IMR-90 (cell line): ENCODE data around the gene RAD51C. TPM values are rescaled to one million over a fixed set of nuclear protein-coding genes. Genes with fewer than 3 reads are reported as not detected.

Experiments used
- ATAC-seq: fragments of 200-7000 bp; cut with Tn5 transposase; 2 replicates; pipeline ENCODE4 v1.9.1; 2020; ENCODE audit warnings: low read depth, mild to moderate bottlenecking, moderate library complexity
- BruUV-seq: library from RNA; stranded (reverse); fragments of 400-500 nt; replicated peaks from 2 replicates; lab custom pipeline; 2021; lab: Mats Ljungman, UMichigan
- CTCF ChIA-PET: fragments of 300-600 bp; formaldehyde crosslinking; extraction: SDS; loops from one replicate; lab custom pipeline; 2021; ENCODE audit warnings: antibody characterized with exemption; lab: Yijun Ruan, JAX
- POLR2A ChIA-PET: fragments of 300-600 bp; sonication (Branson Sonifier 250); formaldehyde crosslinking; loops from one replicate; lab custom pipeline; 2022; ENCODE audit warnings: antibody characterized with exemption; ENCODE audit not compliant: unreplicated experiment; lab: Charles Lee
- DNase-seq: peaks from one replicate; pipeline ENCODE4 v3.0.0; 2013
- H2AFZ ChIP-seq: replicated peaks from 2 replicates; pipeline ENCODE3; 2013; ENCODE audit warnings: low read length, mild to moderate bottlenecking; ENCODE audit not compliant: poor library complexity
- H2AK5ac ChIP-seq: 2 replicates; pipeline ENCODE4 v1.6.1; 2013; ENCODE audit warnings: low read depth, low read length, inconsistent platforms
- H2AK9ac ChIP-seq: replicated peaks from 2 replicates; pipeline ENCODE3; 2013; ENCODE audit warnings: mild to moderate bottlenecking, low read depth, low read length, moderate library complexity; ENCODE audit not compliant: poor library complexity
- H2BK120ac ChIP-seq: 2 replicates; pipeline ENCODE4 v1.6.1; 2013; ENCODE audit warnings: low read depth, low read length, inconsistent platforms
- H2BK15ac ChIP-seq: 3 replicates; pipeline ENCODE4 v1.6.1; 2013; ENCODE audit warnings: low read depth, low read length, inconsistent platforms
- H2BK20ac ChIP-seq: 2 replicates; pipeline ENCODE4 v1.6.1; 2013; ENCODE audit warnings: low read depth, mild to moderate bottlenecking, inconsistent platforms, low read length, moderate library complexity
- H2BK5ac ChIP-seq: 2 replicates; pipeline ENCODE4 v1.6.1; 2013; ENCODE audit warnings: mild to moderate bottlenecking, low read depth, low read length, inconsistent platforms; ENCODE audit not compliant: poor library complexity, severe bottlenecking
- H3K14ac ChIP-seq: replicated peaks from 2 replicates; pipeline ENCODE4 v1.6.1; 2013; ENCODE audit warnings: low read depth, low read length, inconsistent platforms
- H3K18ac ChIP-seq: 2 replicates; pipeline ENCODE4 v1.6.1; 2013; ENCODE audit warnings: low read depth, low read length, control low read depth
- H3K23ac ChIP-seq: 2 replicates; pipeline ENCODE4 v1.6.1; 2013; ENCODE audit warnings: low read depth, low read length, inconsistent platforms
- H3K27ac ChIP-seq: 2 replicates; pipeline ENCODE4 v1.5.1; 2013; ENCODE audit warnings: mild to moderate bottlenecking, control low read depth, low read length; ENCODE audit not compliant: insufficient read depth
- H3K27me3 ChIP-seq: 2 replicates; pipeline ENCODE4 v1.6.1; 2013; ENCODE audit warnings: low read length; ENCODE audit not compliant: control insufficient read depth, insufficient read depth
- H3K36me3 ChIP-seq: 2 replicates; pipeline ENCODE4 v1.6.1; 2013; ENCODE audit warnings: low read length, mixed read lengths; ENCODE audit not compliant: control insufficient read depth, insufficient read depth
- H3K4ac ChIP-seq: 2 replicates; pipeline ENCODE4 v1.6.1; 2013; ENCODE audit warnings: low read depth, low read length, inconsistent platforms
- H3K4me1 ChIP-seq: 2 replicates; pipeline ENCODE4 v1.6.1; 2013; ENCODE audit warnings: low read length, mixed read lengths; ENCODE audit not compliant: control insufficient read depth, insufficient read depth
- H3K4me2 ChIP-seq: 2 replicates; pipeline ENCODE4 v1.6.1; 2013; ENCODE audit warnings: low read depth, mild to moderate bottlenecking, control low read depth, low read length, moderate library complexity
- H3K4me3 ChIP-seq: 2 replicates; pipeline ENCODE4 v1.5.1; 2013; ENCODE audit warnings: low read depth, mild to moderate bottlenecking, control low read depth, low read length, moderate library complexity; ENCODE audit not compliant: insufficient read depth
- H3K56ac ChIP-seq: 2 replicates; pipeline ENCODE4 v1.6.1; 2013; ENCODE audit warnings: low read length, inconsistent platforms; ENCODE audit not compliant: insufficient read depth; ENCODE audit errors: extremely low read depth
- H3K79me1 ChIP-seq, 2 experiments: 2 replicates each; pipeline ENCODE4 v1.6.1; 2013; ENCODE audit warnings: low read length in 2 of 2, inconsistent platforms in 1 of 2, low read depth in 1 of 2
- H3K9ac ChIP-seq: 2 replicates; pipeline ENCODE4 v1.6.1; 2013; ENCODE audit warnings: low read depth, low read length, control low read depth
- H3K9me1 ChIP-seq: 2 replicates; pipeline ENCODE4 v1.6.1; 2013; ENCODE audit warnings: low read length, inconsistent platforms; ENCODE audit not compliant: insufficient read depth
- H3K9me3 ChIP-seq: 2 replicates; pipeline ENCODE4 v1.6.1; 2013; ENCODE audit warnings: low read length; ENCODE audit not compliant: control insufficient read depth, insufficient read depth
- H4K20me1 ChIP-seq: 2 replicates; pipeline ENCODE4 v1.6.1; 2013; ENCODE audit warnings: low read length, inconsistent platforms; ENCODE audit not compliant: insufficient read depth
- H4K5ac ChIP-seq: 2 replicates; pipeline ENCODE4 v1.6.1; 2013; ENCODE audit warnings: mild to moderate bottlenecking, low read depth, low read length, control low read depth
- H4K8ac ChIP-seq, 2 experiments: 2 replicates each; pipeline ENCODE4 v1.6.1; 2013; ENCODE audit warnings: low read depth in 2 of 2, low read length in 2 of 2, control low read depth in 1 of 2, inconsistent platforms in 1 of 2
- H4K91ac ChIP-seq: 2 replicates; pipeline ENCODE4 v1.6.1; 2013; ENCODE audit warnings: low read depth, low read length, inconsistent platforms; ENCODE audit not compliant: insufficient read depth
- BHLHE40 ChIP-seq: fragments of 150-350 bp; IDR thresholded peaks from 2 replicates; pipeline ENCODE4 v1.6.1; 2016; ENCODE audit warnings: mild to moderate bottlenecking, low read depth, low read length
- CEBPB ChIP-seq: IDR thresholded peaks from 2 replicates; pipeline ENCODE4 v1.6.1; 2012; ENCODE audit warnings: low read depth, low read length, improper control_type of control experiment
- CHD1 ChIP-seq: IDR thresholded peaks from 2 replicates; pipeline ENCODE4 v1.6.1; 2012; ENCODE audit warnings: low read depth, low read length, improper control_type of control experiment
- CTCF ChIP-seq: conservative IDR thresholded peaks from 2 replicates; pipeline ENCODE4 v1.5.1; 2012; ENCODE audit warnings: mild to moderate bottlenecking, low read depth, low read length, improper control_type of control experiment
- ELK1 ChIP-seq: fragments of 150-350 bp; IDR thresholded peaks from 2 replicates; pipeline ENCODE4 v1.6.1; 2016; ENCODE audit warnings: low read depth, mild to moderate bottlenecking, low read length, moderate library complexity, borderline replicate concordance
- FOS ChIP-seq: fragments of 150-350 bp; IDR thresholded peaks from 2 replicates; pipeline ENCODE4 v1.6.1; 2016; ENCODE audit warnings: low read depth, low read length
- MAFK ChIP-seq: IDR thresholded peaks from 2 replicates; pipeline ENCODE4 v1.6.1; 2012; ENCODE audit warnings: low read depth, low read length, improper control_type of control experiment
- MAZ ChIP-seq: IDR thresholded peaks from 2 replicates; pipeline ENCODE4 v1.6.1; 2012; ENCODE audit warnings: low read depth, mild to moderate bottlenecking, low read length, improper control_type of control experiment, moderate library complexity, borderline replicate concordance
- MXI1 ChIP-seq: IDR thresholded peaks from 2 replicates; pipeline ENCODE4 v1.6.1; 2012; ENCODE audit warnings: low read depth, mild to moderate bottlenecking, low read length, moderate library complexity, borderline replicate concordance
- NFE2L2 ChIP-seq: fragments of 150-350 bp; IDR thresholded peaks from 2 replicates; pipeline ENCODE4 v1.6.1; 2016; ENCODE audit warnings: low read depth, mild to moderate bottlenecking, low read length
- POLR2A ChIP-seq: IDR thresholded peaks from 2 replicates; pipeline ENCODE4 v1.6.1; 2012; ENCODE audit warnings: mild to moderate bottlenecking, low read depth, low read length
- RAD21 ChIP-seq: IDR thresholded peaks from 2 replicates; pipeline ENCODE4 v1.6.1; 2012; ENCODE audit warnings: low read length, improper control_type of control experiment
- RCOR1 ChIP-seq: IDR thresholded peaks from 2 replicates; pipeline ENCODE4 v1.6.1; 2012; ENCODE audit warnings: mild to moderate bottlenecking, low read length, improper control_type of control experiment; ENCODE audit not compliant: insufficient replicate concordance
- RFX5 ChIP-seq: IDR thresholded peaks from 2 replicates; pipeline ENCODE4 v1.8.0; 2012; ENCODE audit warnings: low read depth, mild to moderate bottlenecking, low read length, moderate library complexity
- SMC3 ChIP-seq: fragments of 150-350 bp; IDR thresholded peaks from 2 replicates; pipeline ENCODE4 v1.6.1; 2016; ENCODE audit warnings: low read depth, mild to moderate bottlenecking, antibody characterized with exemption, low read length, moderate library complexity
- USF2 ChIP-seq: fragments of 150-350 bp; IDR thresholded peaks from 2 replicates; pipeline ENCODE4 v1.6.1; 2017; ENCODE audit warnings: mild to moderate bottlenecking, antibody characterized with exemption, low read length, low read depth
- WGBS, 2 experiments: methylation state at CpG; one replicate each; pipeline versions ENCODE4 v1.1.5 to v1.1.7; 2013; ENCODE audit warnings: missing lambda C conversion rate in 2 of 2; ENCODE audit not compliant: insufficient read length in 1 of 2; ENCODE audit errors: extremely low coverage in 2 of 2; 5-methylcytosine and 5-hydroxymethylcytosine counted together
- dilution Hi-C: fragments of 300-500 bp; cut with HindIII; formaldehyde crosslinking; loops from one replicate; pipeline ENCODE4 v1.14.3; 2018; ENCODE audit warnings: low sequenced_read_pairs; ENCODE audit not compliant: unreplicated experiment
- in situ Hi-C: fragments of 300-500 bp; cut with MboI; formaldehyde crosslinking; loops from 3 replicates; pipeline ENCODE4 v1.14.3; 2019; ENCODE audit warnings: low sequenced_read_pairs, inconsistent platforms, mixed read lengths
- intact Hi-C: fragments of 100-400 bp; cut with micrococcal nuclease; formaldehyde crosslinking; loops from 2 replicates; pipeline ENCODE4 v1.10.0; 2022
- polyA plus RNA-seq, 3 experiments: library from polyadenylated mRNA; depleted of rRNA; stranded (reverse); fragments of >200 nt; gene quantifications; 2 replicates each; pipeline ENCODE4 v1.2.3, GENCODE V29; 2012; ENCODE audit warnings: low replicate concordance in 1 of 3
- total RNA-seq: library from RNA; depleted of rRNA; stranded (reverse); fragments of >200 nt; gene quantifications from 2 replicates; pipeline ENCODE4 v1.2.3, GENCODE V29; 2012

Gene RAD51C
- total and polyA plus RNA-seq, 2 of the 4 experiments (the other 2 are of a cell fraction): 21.1 to 28.3 TPM

DNA sequence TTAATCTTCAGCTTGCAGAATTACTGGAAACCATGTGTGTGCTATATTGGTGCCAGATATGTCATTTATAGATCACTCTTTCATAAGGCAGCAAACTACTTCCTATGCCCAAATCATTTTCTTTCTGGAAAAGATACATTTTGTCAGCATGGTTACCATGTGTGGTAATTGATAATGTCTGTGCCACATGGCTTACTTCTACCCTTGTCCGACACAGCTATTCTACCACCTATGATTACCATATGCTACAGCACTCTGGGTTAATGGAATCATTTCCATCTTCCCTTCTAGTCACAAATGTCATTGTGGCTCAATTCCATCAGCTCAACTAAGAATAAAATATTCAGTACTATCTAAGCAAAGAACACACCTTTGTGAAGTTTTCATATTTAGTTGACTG, 55.3 kb downstream of the RAD51C start:
- Histone ChIP-seq H3K9me1 (no peaks in the 10 kb centered on the region), H3K4me1 (no peaks in the 10 kb centered on the region), H2BK20ac (no peak overlapping the region), H3K36me3 (no peaks in the 10 kb centered on the region), H3K4me3 (no peak overlapping the region), H3K27ac (no peak overlapping the region), H2BK120ac (no peak overlapping the region), H3K4me2 (no peak overlapping the region), H3K14ac (no peak overlapping the region), H3K18ac (no peak overlapping the region), H4K5ac (no peak overlapping the region), H4K91ac (no peak overlapping the region), H4K20me1 (no peaks in the 10 kb centered on the region), H3K4ac (no peak overlapping the region), H2AK5ac (no peak overlapping the region), H2AK9ac (no peak overlapping the region), H3K56ac (no peak overlapping the region), H3K79me1 (no peaks in the 10 kb centered on the region), H2AFZ (no peak overlapping the region), H3K27me3 (peaks cover 2% of the 10 kb centered on the region), H4K8ac (no peak overlapping the region), H3K9me3 (no peaks in the 10 kb centered on the region), H3K23ac (no peak overlapping the region), H2BK15ac (no peak overlapping the region), H3K9ac (no peak overlapping the region), H2BK5ac (no peak overlapping the region)
- intact Hi-C loops: no loop called here
- in situ Hi-C loops: no loop called here
- DNase-seq (no peak), ATAC-seq (no peak)
- WGBS, 2 experiments: 60% methylated on average over 1 of the region's 1 CpG; no CpG with 5 or more reads in 1 of the 2 experiments
- no peak for TF ChIP-seq MAFK
- TF ChIP-seq SMC3: no peak
- no peak for TF ChIP-seq ELK1
- no peak for TF ChIP-seq NFE2L2
- no peak for TF ChIP-seq MXI1
- no peak for TF ChIP-seq CTCF
- TF ChIP-seq MAZ: no peak
- TF ChIP-seq BHLHE40: no peak
- TF ChIP-seq POLR2A: no peak
- TF ChIP-seq RCOR1: no peak
- no peak for TF ChIP-seq RAD21
- no peak for TF ChIP-seq USF2
- TF ChIP-seq CEBPB: no peak
- TF ChIP-seq CHD1: no peak
- TF ChIP-seq FOS: no peak
- TF ChIP-seq RFX5: no peak
- ChIA-PET POLR2A (no interaction called here), CTCF (no interaction called here)
- no TSS peak for BruUV-seq
- dilution Hi-C loops: no loop called here
